Natural killer cell (primary cell): Measurements from ENCODE around the gene TRMT44. TPM values are rescaled to one million over a fixed set of nuclear protein-coding genes. Genes with fewer than 3 reads are reported as not detected.

ENCODE experiments used
- ATAC-seq, 3 donors: fragments of 150-1000 bp in 2 of 3; fragments of 200-7000 bp in 1 of 3; cut with Tn5 transposase; 1 replicate in 1 of 3; 2 replicates in 2 of 3; pipeline ENCODE4 v1.10.0; 2021; ENCODE audit warnings: mild to moderate bottlenecking in 2 of 3, moderate library complexity in 2 of 3
- DNase-seq, 2 donors: peaks; one replicate each; pipeline versions ENCODE4 v3.0.0 to v3.0.0-alpha.2; 2013 to 2021; ENCODE audit warnings: mixed read lengths in 1 of 2
- H3K27ac ChIP-seq: one replicate; pipeline ENCODE4 v1.5.1; 2013; ENCODE audit warnings: mild to moderate bottlenecking, low read length
- H3K27me3 ChIP-seq: one replicate; pipeline ENCODE4 v1.6.1; 2013; ENCODE audit warnings: low read length; ENCODE audit not compliant: control insufficient read depth, insufficient read depth
- H3K36me3 ChIP-seq: one replicate; pipeline ENCODE4 v1.6.1; 2013; ENCODE audit warnings: low read length; ENCODE audit not compliant: control insufficient read depth, insufficient read depth
- H3K4me1 ChIP-seq: one replicate; pipeline ENCODE4 v1.6.1; 2013; ENCODE audit warnings: low read length; ENCODE audit not compliant: control insufficient read depth, insufficient read depth
- H3K4me3 ChIP-seq: one replicate; pipeline ENCODE4 v1.5.1; 2013; ENCODE audit warnings: low read length
- H3K9me3 ChIP-seq: one replicate; pipeline ENCODE4 v1.6.1; 2013; ENCODE audit warnings: low read length; ENCODE audit not compliant: control insufficient read depth, insufficient read depth
- H3K27ac Mint-ChIP-seq, 2 donors: one replicate each; pipeline ENCODE4 v1.8.0; 2022; ENCODE audit warnings: mild to moderate bottlenecking in 2 of 2, mixed read lengths in 2 of 2, moderate library complexity in 1 of 2
- H3K27me3 Mint-ChIP-seq, 2 donors: one replicate each; pipeline ENCODE4 v1.8.0; 2022; ENCODE audit warnings: low read depth in 2 of 2, mixed read lengths in 2 of 2
- H3K36me3 Mint-ChIP-seq: one replicate; pipeline ENCODE4 v1.8.0; 2022; ENCODE audit warnings: mixed read lengths
- H3K4me1 Mint-ChIP-seq, 2 donors: one replicate each; pipeline ENCODE4 v1.8.0; 2022; ENCODE audit warnings: mixed read lengths in 2 of 2
- H3K4me3 Mint-ChIP-seq: one replicate; pipeline ENCODE4 v1.8.0; 2022; ENCODE audit warnings: mild to moderate bottlenecking, moderate library complexity, mixed read lengths
- H3K9me3 Mint-ChIP-seq, 2 donors: one replicate each; pipeline ENCODE4 v1.8.0; 2022; ENCODE audit warnings: mixed read lengths in 2 of 2
- CTCF ChIP-seq: fragments of 200-600 bp; IDR thresholded peaks from one replicate; pipeline ENCODE4 v1.8.0; 2022; ENCODE audit warnings: antibody characterized with exemption
- WGBS: methylation state at CpG from one replicate; pipeline ENCODE4 v1.1.7; 2013; ENCODE audit warnings: missing lambda C conversion rate; ENCODE audit not compliant: insufficient coverage; 5-methylcytosine and 5-hydroxymethylcytosine counted together
- intact Hi-C: fragments of 100-400 bp; cut with micrococcal nuclease; formaldehyde crosslinking; loops from one replicate; pipeline ENCODE4 v1.14.2; 2022
- total RNA-seq, 4 donors: library from RNA; stranded (reverse); fragments of 120-200 nt in 1 of 4; gene quantifications; one replicate each; pipeline versions ENCODE4 v1.2.3 to v1.2.4, GENCODE V29; 2013 to 2022

Gene TRMT44
- total RNA-seq, 3 donors from 2014 or later (not counting 1 experiment from before 2014, with no cell fraction given), result 24.4 to 37.5 (median 34.3) TPM

- WGBS, result 82% methylated on average over 16 of the region's 16 CpGs
- no peaks in the 10 kb centered on the region for H3K36me3 ChIP-seq
- ATAC-seq, result no peak
- intact Hi-C loops, result no loop called here
- H3K4me3 ChIP-seq, result no peak overlapping the region
- Mint-ChIP-seq H3K4me3 (no peak overlapping the region), H3K9me3 (no peaks in the 10 kb centered on the region), H3K27me3 (no peaks in the 10 kb centered on the region), H3K27ac (no peak overlapping the region), H3K4me1 (no peaks in the 10 kb centered on the region), H3K36me3 (no peaks in the 10 kb centered on the region)
- no peak overlapping the region for H3K27ac ChIP-seq
- no peak for TF ChIP-seq CTCF
- no peaks in the 10 kb centered on the region for H3K27me3 ChIP-seq
- H3K4me1 ChIP-seq, result no peaks in the 10 kb centered on the region
- no peak for DNase-seq
- H3K9me3 ChIP-seq, result no peaks in the 10 kb centered on the region
These were observed 85.0 kb downstream of the TRMT44 start for GRCh38 chr4:8525383-8526120.

Other genes with a start within 250 kb of the TRMT44 start
- 10 to 100 TPM; 50.1 to 61.7 (median 54.9) TPM for gene SH3TC1, start 241.5 kb upstream of the TRMT44 start, total RNA-seq
- gene HTRA3, start 171.0 kb upstream of the TRMT44 start, total RNA-seq, result not detected
- 10 to 100 TPM; 12.4 to 18.3 (median 15.4) TPM for gene ACOX3, start 54 bp upstream of the TRMT44 start, total RNA-seq
- gene GPR78, start 139.6 kb downstream of the TRMT44 start, total RNA-seq, result not detected
- not detected for gene CPZ, start 152.0 kb downstream of the TRMT44 start, total RNA-seq